NCI-H526 (cell line): ENCODE data around the gene OSBPL10.

Experiments
- DNase-seq, 2 experiments: peaks; one replicate each; lab custom pipeline; 2025; lab: John Stamatoyannopoulos, UW

Gene OSBPL10

GRCh38 chr3:31661993-31662670 is 318.9 kb downstream of the OSBPL10 start:
- no peak for DNase-seq

DNA sequence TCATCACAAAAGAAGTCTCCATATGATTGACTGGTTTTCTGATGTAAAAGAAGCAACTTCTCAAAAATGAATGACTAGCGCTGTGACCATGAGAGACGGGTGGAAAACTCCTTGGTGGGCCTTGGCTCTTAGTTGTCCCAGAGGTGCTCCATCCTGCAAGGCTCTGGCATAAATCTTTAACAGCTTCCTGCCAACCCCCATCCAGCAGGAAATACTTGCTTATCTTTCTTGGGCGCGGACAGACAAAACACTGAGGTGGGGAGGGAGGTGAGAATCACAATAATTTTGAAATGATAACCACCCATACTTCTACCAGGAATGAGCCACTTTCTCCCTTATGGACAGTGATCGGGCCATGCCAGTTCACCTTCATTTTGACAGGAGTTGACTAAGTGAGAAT is 319.8 kb downstream of the OSBPL10 start:
- no peak for DNase-seq

- DNase-seq: no peak
Measured at GRCh38 chr3:31659246-31659645, 321.8 kb downstream of the OSBPL10 start.

DNA sequence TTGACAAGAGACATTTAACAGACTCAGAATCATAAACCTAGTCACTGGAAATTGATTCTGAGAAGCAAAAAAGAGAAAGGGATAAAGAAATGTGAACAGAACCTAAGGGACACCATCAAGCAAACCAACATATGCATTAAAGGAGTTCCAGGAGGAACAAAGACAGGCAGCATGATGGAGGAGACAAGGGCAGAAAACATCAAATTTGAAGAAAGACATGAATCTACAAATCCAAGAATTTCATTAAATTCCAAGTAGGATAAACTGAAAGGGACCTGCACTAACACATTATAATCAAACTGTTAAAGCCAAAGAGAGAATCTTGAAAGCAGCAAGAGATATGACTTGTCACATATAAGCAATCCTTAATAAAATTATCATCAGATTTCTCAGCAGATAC is 326.1 kb downstream of the OSBPL10 start:
- no peak for DNase-seq

DNA sequence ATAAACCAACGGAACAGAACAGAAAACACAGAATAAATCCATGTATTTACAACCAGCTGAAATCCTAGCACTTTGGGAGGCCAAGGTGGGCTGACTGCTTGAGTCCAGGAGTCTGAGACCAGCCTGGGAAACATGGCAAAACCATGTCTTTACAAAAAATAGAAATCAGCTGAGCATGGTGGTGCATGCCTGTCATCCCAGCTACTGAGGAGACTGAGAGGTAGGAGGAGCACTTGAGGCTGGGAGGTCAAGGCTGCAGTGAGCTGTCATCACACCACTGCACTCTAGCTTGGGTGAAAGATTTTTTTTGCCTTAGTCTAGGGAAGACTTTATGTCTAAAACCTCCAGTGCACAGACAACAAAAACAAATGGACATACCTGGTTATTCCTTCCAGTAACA is 327.6 kb downstream of the OSBPL10 start:
- no peak for DNase-seq

DNA sequence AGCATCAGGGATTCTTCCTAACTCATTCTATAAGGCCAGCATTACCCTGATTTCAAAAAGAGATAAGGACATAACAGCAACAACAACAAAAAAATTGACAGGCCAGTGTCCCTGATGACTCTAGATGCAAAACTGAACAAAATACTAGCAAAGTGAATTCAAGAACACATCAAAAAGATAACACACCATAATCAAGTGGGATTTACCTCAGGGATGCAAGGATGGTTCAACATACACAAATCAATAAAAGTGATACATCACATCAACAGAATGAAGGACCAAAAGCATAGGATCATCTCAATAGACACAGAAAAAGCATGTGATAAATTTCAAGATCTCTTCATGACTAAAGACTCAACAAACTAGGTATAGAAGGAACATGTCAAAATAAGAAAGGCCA is 328.8 kb downstream of the OSBPL10 start:
- no peak for DNase-seq

DNA sequence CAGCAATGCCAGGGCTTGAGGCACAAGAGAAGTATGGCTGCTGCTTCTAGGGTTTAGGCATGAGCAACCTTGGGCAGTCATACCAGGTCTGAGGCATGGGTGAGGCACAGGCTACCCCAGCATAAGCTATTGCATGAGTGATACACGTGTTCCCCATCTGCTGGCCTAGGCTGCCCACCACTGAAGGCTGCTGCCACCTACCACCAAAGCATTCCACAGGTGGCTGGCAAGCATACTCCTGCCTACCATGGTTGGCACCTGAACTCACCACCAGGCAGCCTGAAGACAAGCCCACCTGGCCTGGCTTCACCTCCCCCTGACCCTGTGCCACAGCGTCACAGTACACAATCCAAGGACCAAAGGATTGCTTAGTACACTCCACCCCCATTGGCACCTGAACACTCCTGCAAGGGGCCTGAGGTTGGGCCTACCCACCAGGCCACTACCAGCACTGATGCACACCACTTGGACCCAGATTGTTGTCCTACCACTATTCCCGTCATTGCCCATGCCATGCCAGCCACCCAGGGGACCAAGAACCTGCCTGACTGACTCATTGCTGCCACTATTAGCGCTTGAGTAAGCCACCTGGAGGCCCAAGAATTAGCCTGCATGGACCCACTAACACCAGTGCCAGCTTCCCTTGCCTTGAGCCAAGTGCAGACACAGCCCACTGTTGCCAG is 332.6 kb downstream of the OSBPL10 start:
- no peak for DNase-seq

GRCh38 chr3:31645256-31645655 is 335.8 kb downstream of the OSBPL10 start:
- DNase-seq: no peak

DNA sequence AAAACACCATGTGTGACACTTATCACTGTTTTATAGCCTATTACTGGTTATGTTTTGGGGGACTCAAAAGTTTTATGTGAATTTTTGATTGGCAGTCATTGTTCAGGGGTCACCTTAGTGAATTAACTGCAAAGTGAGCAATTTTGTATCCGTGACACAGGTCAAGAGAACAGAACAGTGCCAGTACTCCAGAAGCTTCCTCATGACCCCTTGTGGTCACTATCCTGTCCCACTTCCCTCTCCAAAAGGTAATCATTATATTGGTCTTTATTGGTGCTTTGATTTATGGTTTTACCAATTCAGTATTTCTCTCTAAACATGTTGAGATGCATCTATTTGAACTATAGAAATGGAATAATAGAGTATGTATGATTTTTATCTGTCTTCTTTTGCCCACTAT is 341.2 kb downstream of the OSBPL10 start:
- DNase-seq: no peak

GRCh38 chr3:31636694-31637442 is 344.2 kb downstream of the OSBPL10 start:
- DNase-seq: no peak

DNA sequence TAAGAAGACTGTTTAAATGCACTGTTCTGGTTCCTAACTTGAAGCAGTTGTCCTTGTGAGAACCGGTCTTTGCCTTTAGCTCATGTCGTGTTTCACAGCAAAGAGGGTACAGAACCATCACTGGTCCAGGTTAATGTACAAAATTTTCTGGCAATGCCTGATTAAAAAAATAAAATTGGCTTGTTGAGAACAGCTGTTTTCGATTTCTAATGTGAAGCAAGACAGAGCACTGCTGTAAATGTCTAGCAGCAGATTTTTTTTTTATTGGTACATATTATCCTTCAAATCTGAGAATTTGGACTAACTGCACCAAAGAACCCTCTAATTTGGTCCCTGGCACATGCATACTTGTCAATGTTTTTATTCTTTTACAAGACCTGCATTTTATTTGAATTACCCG is 345.0 kb downstream of the OSBPL10 start:
- DNase-seq: no peak

DNA sequence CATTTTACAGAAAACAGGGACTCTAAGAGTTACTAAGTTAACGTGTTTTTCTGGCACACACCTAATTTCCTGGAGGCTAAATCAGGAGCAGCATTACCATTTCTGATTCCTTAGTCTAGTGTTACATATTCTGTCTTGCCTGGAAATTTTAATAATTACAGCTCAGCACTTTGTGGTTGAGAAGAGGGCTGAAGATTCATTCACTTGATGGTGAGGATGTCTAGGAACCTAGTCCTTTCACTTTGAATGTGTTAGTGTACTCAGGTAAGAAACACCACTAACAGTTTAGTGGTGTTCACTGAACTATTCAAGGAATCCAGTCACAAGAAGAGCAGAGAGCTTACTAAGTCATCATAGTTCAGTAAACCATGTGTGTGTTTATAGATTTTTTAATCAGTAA is 345.5 kb downstream of the OSBPL10 start:
- no peak for DNase-seq

GRCh38 chr3:31634476-31634875 is 346.6 kb downstream of the OSBPL10 start:
- DNase-seq: no peak

DNA sequence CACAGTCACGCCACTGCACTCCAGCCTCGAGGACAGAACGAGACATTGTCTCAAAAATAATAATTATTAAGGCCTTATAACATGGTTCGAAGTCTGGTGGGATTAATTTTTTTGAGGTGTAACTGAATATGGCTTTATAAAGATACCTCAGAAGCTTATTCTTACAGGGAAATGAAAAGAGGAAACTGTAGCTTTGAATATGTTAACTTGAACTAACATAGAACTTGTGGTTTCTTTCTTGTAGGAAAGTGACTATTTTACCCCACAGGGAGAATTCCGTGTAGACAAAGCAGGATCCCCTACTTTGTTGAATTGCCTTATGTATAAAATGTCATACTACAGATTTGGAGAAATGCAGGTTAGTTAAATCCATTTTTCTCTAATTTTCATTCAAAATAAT is 352.0 kb downstream of the OSBPL10 start:
- no peak for DNase-seq

DNA sequence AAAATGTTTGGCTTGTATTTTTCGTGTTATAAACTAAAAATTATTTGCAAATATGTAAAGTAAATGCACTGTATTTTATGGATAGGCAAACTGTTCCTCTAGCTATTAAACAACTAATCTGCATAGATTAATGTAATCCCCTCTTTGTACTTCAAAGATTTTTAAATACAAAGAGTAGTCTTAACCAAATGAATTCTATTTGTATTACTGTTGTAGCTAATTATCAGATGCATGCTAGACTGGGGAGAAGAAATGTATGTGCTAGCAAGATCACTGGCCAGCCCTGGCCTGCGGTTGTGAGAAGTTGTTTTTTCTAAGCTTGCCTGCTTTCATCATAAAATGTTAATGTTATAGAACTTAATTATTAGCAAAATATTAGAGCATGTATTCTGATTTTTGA is 355.7 kb downstream of the OSBPL10 start:
- peak in 1 of 2 experiments; percentile 22 for DNase-seq

DNA sequence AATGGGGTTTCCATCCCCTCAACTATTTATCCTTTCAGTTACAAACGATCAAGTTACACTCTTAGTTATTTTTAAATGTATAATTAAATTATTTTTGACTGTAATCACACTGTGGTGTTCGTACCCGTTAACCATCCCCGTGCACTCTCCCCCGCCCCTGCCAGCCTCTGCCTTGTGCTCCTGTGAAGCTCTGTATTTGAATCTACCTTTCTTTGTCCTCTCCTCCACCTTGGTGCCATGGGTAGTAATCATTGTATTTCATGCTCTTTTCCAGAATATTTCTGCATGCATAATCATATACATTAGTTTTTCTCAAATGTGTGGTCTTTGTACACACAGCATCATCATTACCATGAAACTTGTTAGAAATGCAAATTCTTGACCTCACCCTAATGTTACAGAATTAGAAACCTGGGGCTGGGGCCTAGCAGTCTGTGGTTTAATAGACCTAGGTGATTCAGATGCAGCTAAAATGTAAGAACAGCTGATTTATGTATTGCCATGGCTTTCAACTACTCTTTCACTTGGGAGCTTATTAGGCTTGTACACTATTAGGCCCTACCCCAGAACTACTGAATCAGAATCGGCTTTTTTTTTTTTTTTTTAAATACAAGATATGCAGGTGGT is 356.9 kb downstream of the OSBPL10 start:
- peak; percentile 64 to 72 for DNase-seq

- no peak for DNase-seq
Measured at GRCh38 chr3:31622636-31623288, 358.3 kb downstream of the OSBPL10 start.

DNA sequence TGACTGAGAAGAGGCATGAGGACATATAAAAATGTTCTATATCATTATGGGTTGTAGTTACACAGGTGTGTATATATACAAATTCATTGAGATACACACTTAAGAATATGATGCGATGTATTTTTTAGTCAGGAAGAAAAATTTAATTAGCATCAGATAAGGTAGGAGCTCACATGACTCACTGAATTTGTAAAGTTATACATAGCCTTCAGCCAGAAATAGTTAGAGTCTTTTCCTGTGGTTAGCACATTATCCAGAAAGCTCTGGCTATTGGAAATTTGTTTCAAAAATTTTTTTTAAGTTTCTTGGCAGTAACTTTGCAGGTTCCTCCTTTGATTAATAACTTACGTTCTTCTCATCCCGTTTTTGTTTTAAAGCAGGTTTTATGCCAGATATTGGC is 359.7 kb downstream of the OSBPL10 start:
- no peak for DNase-seq

- DNase-seq: no peak
Measured at GRCh38 chr3:31620656-31621055, 360.4 kb downstream of the OSBPL10 start.

GRCh38 chr3:31616711-31617110 is 364.4 kb downstream of the OSBPL10 start:
- no peak for DNase-seq

DNA sequence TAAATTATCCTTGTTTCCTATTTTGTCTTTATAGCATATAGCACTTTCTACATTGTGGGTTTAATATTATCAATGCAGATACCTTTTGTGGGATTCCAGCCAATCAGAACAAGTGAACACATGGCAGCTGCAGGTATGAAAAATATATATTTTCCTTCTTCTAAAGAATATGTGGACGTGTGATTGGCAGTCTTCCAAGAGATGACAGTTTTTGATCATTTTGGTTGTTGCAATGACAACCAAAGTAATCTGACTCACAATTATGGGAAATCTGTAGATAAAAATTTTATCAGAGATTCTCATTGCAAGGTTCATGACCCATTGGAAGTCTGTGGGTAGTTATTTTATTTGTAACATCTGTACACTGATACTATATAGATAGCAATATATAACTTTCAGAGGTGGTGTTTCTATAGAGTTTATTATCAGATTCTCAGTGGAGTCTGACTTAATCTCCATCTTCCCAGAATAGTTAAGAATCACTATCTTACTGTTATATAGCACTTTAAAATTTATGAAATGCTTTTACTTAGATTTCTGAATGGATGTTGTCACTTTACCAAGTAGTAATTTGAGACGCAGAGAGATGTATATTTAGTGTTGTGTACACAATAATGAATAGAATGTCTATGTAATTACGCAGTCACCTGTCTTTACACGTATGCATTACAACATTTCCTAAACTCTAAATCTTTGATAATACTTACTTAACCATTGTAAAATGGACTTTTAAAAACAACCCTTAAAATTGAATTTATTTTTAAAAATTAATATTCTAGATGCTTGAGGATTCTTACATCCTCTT is 365.8 kb downstream of the OSBPL10 start:
- no peak for DNase-seq
